CD14-positive monocyte (primary cell): ENCODE results near the gene ANKRD28. TPM values are rescaled to one million over a fixed set of nuclear protein-coding genes. Genes with fewer than 3 reads are reported as not detected.

ENCODE experiments used
- DNase-seq, 3 donors: peaks; one replicate each; pipeline ENCODE4 v3.0.0-alpha.2; 2011 to 2022
- H2AFZ ChIP-seq: 2 replicates; pipeline ENCODE4 v1.6.0; 2012; ENCODE audit warnings: mild to moderate bottlenecking, low read depth, low read length, inconsistent platforms; ENCODE audit not compliant: insufficient read depth, poor library complexity, severe bottlenecking
- H3K27ac ChIP-seq, 2 donors: 1 replicate in 1 of 2; 2 replicates in 1 of 2; pipeline ENCODE4 v1.5.1; 2012 to 2013; ENCODE audit warnings: low read length in 2 of 2, control low read depth in 1 of 2, inconsistent platforms in 1 of 2, low read depth in 1 of 2, mild to moderate bottlenecking in 1 of 2
- H3K27me3 ChIP-seq, 2 donors: one replicate each; pipeline versions ENCODE4 v1.6.0 to v1.6.1; 2011 to 2013; ENCODE audit warnings: low read length in 2 of 2; ENCODE audit not compliant: control insufficient read depth in 2 of 2, insufficient read depth in 2 of 2
- H3K36me3 ChIP-seq, 2 donors: replicated peaks in 1 of 2; 1 replicate in 1 of 2; 2 replicates in 1 of 2; pipeline versions ENCODE4 v1.5.1 to v1.6.1; 2012 to 2013; ENCODE audit warnings: low read length in 2 of 2, control low read depth in 1 of 2, inconsistent platforms in 1 of 2, mild to moderate bottlenecking in 1 of 2; ENCODE audit not compliant: insufficient read depth in 2 of 2, control insufficient read depth in 1 of 2
- H3K4me1 ChIP-seq, 2 donors: 1 replicate in 1 of 2; 2 replicates in 1 of 2; pipeline versions ENCODE4 v1.5.1 to v1.6.1; 2012 to 2013; ENCODE audit warnings: low read length in 2 of 2, control low read depth in 1 of 2, inconsistent platforms in 1 of 2, mild to moderate bottlenecking in 1 of 2, moderate library complexity in 1 of 2; ENCODE audit not compliant: insufficient read depth in 2 of 2, control insufficient read depth in 1 of 2
- H3K4me2 ChIP-seq: replicated peaks from 2 replicates; pipeline ENCODE3; 2012; ENCODE audit warnings: low read length, moderate library complexity, mild to moderate bottlenecking; ENCODE audit not compliant: poor library complexity, severe bottlenecking; ENCODE audit errors: extremely low read depth
- H3K4me3 ChIP-seq, 3 experiments: fragments of 200-600 bp in 1 of 3; sonication (generic) in 1 of 3; replicated peaks in 1 of 3; 1 replicate in 2 of 3; 2 replicates in 1 of 3; pipeline ENCODE4 v1.5.1; 2011 to 2013; ENCODE audit warnings: low read length in 3 of 3, mild to moderate bottlenecking in 3 of 3, control low read depth in 2 of 3, low read depth in 2 of 3, inconsistent platforms in 1 of 3, moderate library complexity in 1 of 3
- H3K79me2 ChIP-seq: 2 replicates; pipeline ENCODE4 v1.6.0; 2012; ENCODE audit warnings: mild to moderate bottlenecking, control low read depth, inconsistent platforms, low read length, moderate library complexity; ENCODE audit not compliant: insufficient read depth
- H3K9ac ChIP-seq: 2 replicates; pipeline ENCODE4 v1.6.0; 2017; ENCODE audit warnings: low read length, mild to moderate bottlenecking; ENCODE audit not compliant: insufficient read depth, poor library complexity, severe bottlenecking
- H3K9me3 ChIP-seq, 2 donors: replicated peaks in 1 of 2; 1 replicate in 1 of 2; 2 replicates in 1 of 2; pipeline versions ENCODE4 v1.5.1 to v1.6.1; 2012 to 2013; ENCODE audit warnings: low read length in 2 of 2, control low read depth in 1 of 2; ENCODE audit not compliant: control insufficient read depth in 1 of 2, insufficient read depth in 1 of 2
- H4K20me1 ChIP-seq: 2 replicates; pipeline ENCODE4 v1.6.0; 2012; ENCODE audit warnings: mild to moderate bottlenecking, low read length, control low read depth, moderate library complexity; ENCODE audit not compliant: insufficient read depth
- H3K27ac Mint-ChIP-seq, 7 donors: one replicate each; pipeline ENCODE4 v1.8.0; 2020; ENCODE audit warnings: mild to moderate bottlenecking in 7 of 7, mixed read lengths in 7 of 7, moderate library complexity in 6 of 7, inconsistent platforms in 2 of 7
- H3K27me3 Mint-ChIP-seq, 3 donors: one replicate each; pipeline ENCODE4 v1.8.0; 2021 to 2022; ENCODE audit warnings: low read depth in 3 of 3, mild to moderate bottlenecking in 3 of 3, mixed read lengths in 3 of 3, moderate library complexity in 3 of 3, inconsistent platforms in 1 of 3
- H3K36me3 Mint-ChIP-seq, 2 donors: one replicate each; pipeline ENCODE4 v1.8.0; 2020; ENCODE audit warnings: mixed read lengths in 2 of 2, inconsistent platforms in 1 of 2, mild to moderate bottlenecking in 1 of 2
- H3K4me1 Mint-ChIP-seq: one replicate; pipeline ENCODE4 v1.8.0; 2020; ENCODE audit warnings: mild to moderate bottlenecking, mixed read lengths
- H3K4me3 Mint-ChIP-seq, 2 donors: one replicate each; pipeline ENCODE4 v1.8.0; 2020; ENCODE audit warnings: mild to moderate bottlenecking in 2 of 2, mixed read lengths in 2 of 2, moderate library complexity in 1 of 2
- H3K9me3 Mint-ChIP-seq, 7 donors: one replicate each; pipeline ENCODE4 v1.8.0; 2020 to 2022; ENCODE audit warnings: mixed read lengths in 7 of 7, mild to moderate bottlenecking in 6 of 7, moderate library complexity in 6 of 7, inconsistent platforms in 2 of 7
- WGBS: methylation state at CpG from one replicate; pipeline ENCODE4 v1.1.5; 2013; ENCODE audit warnings: missing lambda C conversion rate; ENCODE audit not compliant: insufficient coverage; 5-methylcytosine and 5-hydroxymethylcytosine counted together
- intact Hi-C, 2 donors: fragments of 100-400 bp; cut with micrococcal nuclease; formaldehyde crosslinking; loops; one replicate each; pipeline versions ENCODE4 v1.15.0 to v1.15.1; 2023
- polyA plus RNA-seq, 3 donors: library from polyadenylated mRNA; depleted of rRNA in 1 of 3; unstranded in 2 of 3; stranded (reverse) in 1 of 3; fragments of 300-500 nt in 2 of 3; fragments of >200 nt in 1 of 3; fragmentation: Illumina TruSeq in 2 of 3; gene quantifications; 1 replicate in 2 of 3; 2 replicates in 1 of 3; pipeline ENCODE4 v1.2.3, GENCODE V29; 2012 to 2021
- TF ChIP-seq, protein P1 (sequence below): fragments of 200-600 bp; IDR thresholded peaks from one replicate; pipeline ENCODE4 v1.8.0; 2022; ENCODE audit warnings: antibody characterized with exemption, mild to moderate bottlenecking

ANKRD28 gene
- polyA plus RNA-seq, 3 donors: 5.9 to 11.5 (median 7.9) TPM

DNA sequence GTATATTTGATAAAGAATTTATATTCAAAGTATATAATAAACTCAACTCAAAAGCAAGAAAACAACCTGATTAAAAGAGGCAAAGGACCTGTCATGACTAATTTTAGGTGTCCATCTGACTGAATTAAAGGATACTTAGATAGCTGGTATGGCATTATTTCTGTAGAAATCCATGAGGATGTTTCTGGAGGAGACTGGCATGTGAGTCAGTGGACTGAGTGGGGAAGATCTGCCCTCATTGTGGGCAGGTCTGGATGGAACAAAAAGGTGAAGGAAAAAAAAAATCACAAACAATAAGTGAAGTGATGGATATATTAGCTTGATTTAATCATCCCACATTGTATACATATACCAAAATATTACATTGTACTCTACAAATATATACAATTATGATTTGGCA lies 16.6 kb downstream of the ANKRD28 start:
- H3K4me3 Mint-ChIP-seq: no peak overlapping the region
- H3K4me1 Mint-ChIP-seq: peaks cover 8% of the 10 kb centered on the region
- Histone ChIP-seq H4K20me1 (no peaks in the 10 kb centered on the region), H3K27ac (no peak overlapping the region), H3K4me2 (no peak overlapping the region), H3K4me3 (no peak overlapping the region), H3K9ac (no peak overlapping the region), H3K9me3 (no peaks in the 10 kb centered on the region), H3K79me2 (peaks cover 3% of the 10 kb centered on the region), H3K4me1 (peaks cover 0 to 7% of the 10 kb centered on the region in 2 donors), H3K27me3 (no peaks in the 10 kb centered on the region), H2AFZ (no peak overlapping the region), H3K36me3 (no peaks in the 10 kb centered on the region)
- intact Hi-C loops: no loop called here
- peaks cover 7 to 18% of the 10 kb centered on the region in 2 donors for H3K36me3 Mint-ChIP-seq
- H3K27me3 Mint-ChIP-seq: no peaks in the 10 kb centered on the region
- TF ChIP-seq, protein P1, sequence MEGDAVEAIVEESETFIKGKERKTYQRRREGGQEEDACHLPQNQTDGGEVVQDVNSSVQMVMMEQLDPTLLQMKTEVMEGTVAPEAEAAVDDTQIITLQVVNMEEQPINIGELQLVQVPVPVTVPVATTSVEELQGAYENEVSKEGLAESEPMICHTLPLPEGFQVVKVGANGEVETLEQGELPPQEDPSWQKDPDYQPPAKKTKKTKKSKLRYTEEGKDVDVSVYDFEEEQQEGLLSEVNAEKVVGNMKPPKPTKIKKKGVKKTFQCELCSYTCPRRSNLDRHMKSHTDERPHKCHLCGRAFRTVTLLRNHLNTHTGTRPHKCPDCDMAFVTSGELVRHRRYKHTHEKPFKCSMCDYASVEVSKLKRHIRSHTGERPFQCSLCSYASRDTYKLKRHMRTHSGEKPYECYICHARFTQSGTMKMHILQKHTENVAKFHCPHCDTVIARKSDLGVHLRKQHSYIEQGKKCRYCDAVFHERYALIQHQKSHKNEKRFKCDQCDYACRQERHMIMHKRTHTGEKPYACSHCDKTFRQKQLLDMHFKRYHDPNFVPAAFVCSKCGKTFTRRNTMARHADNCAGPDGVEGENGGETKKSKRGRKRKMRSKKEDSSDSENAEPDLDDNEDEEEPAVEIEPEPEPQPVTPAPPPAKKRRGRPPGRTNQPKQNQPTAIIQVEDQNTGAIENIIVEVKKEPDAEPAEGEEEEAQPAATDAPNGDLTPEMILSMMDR: no peak
- H3K9me3 Mint-ChIP-seq: peaks cover 0 to 2% (median 0%) of the 10 kb centered on the region in 7 donors
- peak overlapping the region in 1 of 7 donors; percentile 16 for H3K27ac Mint-ChIP-seq
- no peak for DNase-seq

GRCh38 chr3:15779111-15779510 lies 18.7 kb downstream of the ANKRD28 start:
- Histone ChIP-seq H3K36me3 (no peaks in the 10 kb centered on the region), H4K20me1 (no peaks in the 10 kb centered on the region), H3K4me2 (no peak overlapping the region), H3K79me2 (peaks cover 3% of the 10 kb centered on the region), H3K4me3 (no peak overlapping the region), H3K27ac (no peak overlapping the region), H3K27me3 (no peaks in the 10 kb centered on the region), H3K4me1 (peaks cover 0 to 7% of the 10 kb centered on the region in 2 donors), H3K9ac (no peak overlapping the region), H2AFZ (no peak overlapping the region), H3K9me3 (no peaks in the 10 kb centered on the region)
- peaks cover 0 to 2% (median 0%) of the 10 kb centered on the region in 7 donors for H3K9me3 Mint-ChIP-seq
- TF ChIP-seq, protein P1: no peak
- no CpG with 5 or more reads among the region's 1 CpG for WGBS
- H3K27ac Mint-ChIP-seq: no peak overlapping the region
- intact Hi-C loops: loop anchor here in 1 of 2 donors (5.0 kb wide), 1 partner anchor 33 kb away; no protein-coding TSS in a partner anchor
- H3K27me3 Mint-ChIP-seq: no peaks in the 10 kb centered on the region
- H3K36me3 Mint-ChIP-seq: peaks cover 2 to 9% of the 10 kb centered on the region in 2 donors
- no peak for DNase-seq
- H3K4me1 Mint-ChIP-seq: peaks cover 8% of the 10 kb centered on the region
- H3K4me3 Mint-ChIP-seq: no peak overlapping the region
